ENCODE data around the gene SRF.

Gene SRF

DNA sequence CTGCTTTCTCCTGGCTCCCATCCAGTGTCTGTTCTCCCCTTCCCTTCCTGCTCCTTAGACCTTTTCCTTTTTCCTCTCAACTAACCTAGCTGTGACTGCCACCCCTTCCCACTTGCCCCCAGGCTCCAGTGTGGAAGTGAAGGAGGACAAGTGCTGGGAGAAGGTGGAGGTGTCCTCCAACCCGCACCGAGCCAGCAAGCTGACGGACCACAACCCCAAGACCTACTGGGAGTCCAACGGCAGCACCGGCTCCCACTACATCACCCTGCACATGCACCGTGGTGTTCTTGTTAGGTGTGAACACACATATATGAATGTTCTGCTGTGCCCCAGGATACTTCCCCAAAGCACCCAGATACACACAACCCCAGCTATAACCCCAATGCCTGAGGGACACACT lies 29.5 kb downstream of the SRF start:
- Histone ChIP-seq H3K27ac (ENCODE audit: low read depth, low read length) (no peak overlapping the region), H3K27me3 (ENCODE audit: control insufficient read depth, insufficient read depth, low read length) (no peaks in the 10 kb centered on the region), H3K4me3 (ENCODE audit: low read depth, low read length) (no peak overlapping the region), H3K9me3 (ENCODE audit: control insufficient read depth, insufficient read depth, low read depth, low read length) (no peaks in the 10 kb centered on the region), H3K36me3 (ENCODE audit: control insufficient read depth, insufficient read depth, low read length) (0 out of 2 replicates have a peak, but pooled peaks cover 13% of the 10 kb centered on the region), H3K9ac (ENCODE audit: low read length) (no peak overlapping the region), H3K4me1 (ENCODE audit: control insufficient read depth, insufficient read depth, low read length) (no peaks in the 10 kb centered on the region)

DNA sequence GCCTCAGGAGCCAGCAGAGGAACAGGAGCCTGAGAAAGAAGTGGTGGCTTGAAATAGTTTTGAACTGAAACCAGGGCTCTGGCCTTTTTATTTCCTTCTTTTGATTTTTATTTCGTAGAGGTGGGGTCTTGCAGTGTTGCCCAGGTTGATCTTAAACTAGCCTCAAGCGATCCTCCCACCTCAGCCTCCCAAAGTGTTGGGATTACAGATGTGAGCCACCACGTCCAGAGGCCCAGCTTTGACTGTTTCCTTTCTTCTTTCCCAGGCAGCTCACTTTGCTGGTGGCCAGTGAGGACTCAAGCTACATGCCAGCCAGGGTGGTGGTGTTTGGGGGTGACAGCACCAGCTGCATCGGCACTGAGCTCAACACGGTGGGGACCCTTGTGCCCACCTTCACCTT lies 31.4 kb downstream of the SRF start:
- Histone ChIP-seq H3K27me3 (ENCODE audit: control insufficient read depth, insufficient read depth, low read length) (no peaks in the 10 kb centered on the region), H3K9me3 (ENCODE audit: control insufficient read depth, insufficient read depth, low read depth, low read length) (no peaks in the 10 kb centered on the region), H3K36me3 (ENCODE audit: control insufficient read depth, insufficient read depth, low read length) (0 out of 2 replicates have a peak, but pooled peaks cover 5% of the 10 kb centered on the region), H3K4me3 (ENCODE audit: low read depth, low read length) (no peak overlapping the region), H3K4me1 (ENCODE audit: control insufficient read depth, insufficient read depth, low read length) (no peaks in the 10 kb centered on the region), H3K27ac (ENCODE audit: low read depth, low read length) (no peak overlapping the region), H3K9ac (ENCODE audit: low read length) (no peak overlapping the region)

DNA sequence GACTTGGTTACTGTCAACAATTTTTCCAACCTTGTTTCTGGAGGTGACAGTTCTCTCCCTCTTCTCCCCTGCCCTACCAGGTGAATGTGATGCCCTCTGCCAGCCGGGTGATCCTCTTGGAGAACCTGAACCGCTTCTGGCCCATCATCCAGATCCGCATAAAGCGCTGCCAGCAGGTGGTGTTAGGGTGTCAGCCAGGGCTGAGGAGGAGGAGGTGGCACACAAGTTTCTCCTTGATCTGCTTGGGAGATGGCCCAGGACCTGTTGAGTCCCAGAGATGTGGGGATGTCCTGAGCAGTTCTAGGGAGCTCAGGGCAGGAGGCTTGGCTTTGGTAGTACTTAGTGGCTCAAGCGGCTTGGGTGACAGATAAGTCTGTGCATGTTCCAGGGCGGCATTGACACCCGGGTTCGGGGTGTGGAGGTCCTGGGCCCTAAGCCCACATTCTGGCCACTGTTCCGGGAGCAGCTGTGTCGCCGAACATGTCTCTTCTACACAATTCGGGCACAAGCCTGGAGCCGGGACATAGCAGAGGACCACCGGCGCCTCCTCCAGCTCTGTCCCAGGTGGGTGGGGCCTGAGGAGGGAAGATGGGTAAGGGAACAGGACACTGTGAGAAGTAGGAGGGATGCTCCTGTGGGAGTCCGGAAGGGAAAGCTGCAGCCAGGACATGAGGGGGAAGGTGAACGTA lies 32.1 kb downstream of the SRF start:
- Histone ChIP-seq H3K9ac (ENCODE audit: low read length) (no peak overlapping the region), H3K4me1 (ENCODE audit: control insufficient read depth, insufficient read depth, low read length) (no peaks in the 10 kb centered on the region), H3K27me3 (ENCODE audit: control insufficient read depth, insufficient read depth, low read length) (no peaks in the 10 kb centered on the region), H3K36me3 (ENCODE audit: control insufficient read depth, insufficient read depth, low read length) (0 out of 2 replicates have a peak, but pooled peaks cover 5% of the 10 kb centered on the region), H3K4me3 (ENCODE audit: low read depth, low read length) (no peak overlapping the region), H3K27ac (ENCODE audit: low read depth, low read length) (no peak overlapping the region), H3K9me3 (ENCODE audit: control insufficient read depth, insufficient read depth, low read depth, low read length) (no peaks in the 10 kb centered on the region)

DNA sequence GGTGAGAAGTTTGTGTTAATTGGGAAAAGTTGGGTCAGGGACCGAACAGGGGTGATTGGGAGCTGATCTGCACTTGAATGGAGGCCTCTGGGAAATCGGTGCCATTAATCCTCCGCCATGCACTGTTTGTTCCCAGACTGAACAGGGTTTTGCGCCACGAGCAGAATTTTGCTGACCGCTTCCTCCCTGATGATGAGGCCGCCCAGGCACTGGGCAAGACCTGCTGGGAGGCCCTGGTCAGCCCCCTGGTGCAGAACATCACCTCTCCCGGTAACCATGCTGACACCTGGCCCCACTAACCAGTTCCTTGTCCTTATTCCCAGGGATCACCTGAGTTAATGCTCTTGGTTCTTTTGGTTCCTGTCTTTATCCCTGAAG lies 32.6 kb downstream of the SRF start:
- H3K36me3 ChIP-seq (ENCODE audit: control insufficient read depth, insufficient read depth, low read length), result 0 out of 2 replicates have a peak, but pooled peaks cover 5% of the 10 kb centered on the region
- H3K9ac ChIP-seq (ENCODE audit: low read length), result no peak overlapping the region

DNA sequence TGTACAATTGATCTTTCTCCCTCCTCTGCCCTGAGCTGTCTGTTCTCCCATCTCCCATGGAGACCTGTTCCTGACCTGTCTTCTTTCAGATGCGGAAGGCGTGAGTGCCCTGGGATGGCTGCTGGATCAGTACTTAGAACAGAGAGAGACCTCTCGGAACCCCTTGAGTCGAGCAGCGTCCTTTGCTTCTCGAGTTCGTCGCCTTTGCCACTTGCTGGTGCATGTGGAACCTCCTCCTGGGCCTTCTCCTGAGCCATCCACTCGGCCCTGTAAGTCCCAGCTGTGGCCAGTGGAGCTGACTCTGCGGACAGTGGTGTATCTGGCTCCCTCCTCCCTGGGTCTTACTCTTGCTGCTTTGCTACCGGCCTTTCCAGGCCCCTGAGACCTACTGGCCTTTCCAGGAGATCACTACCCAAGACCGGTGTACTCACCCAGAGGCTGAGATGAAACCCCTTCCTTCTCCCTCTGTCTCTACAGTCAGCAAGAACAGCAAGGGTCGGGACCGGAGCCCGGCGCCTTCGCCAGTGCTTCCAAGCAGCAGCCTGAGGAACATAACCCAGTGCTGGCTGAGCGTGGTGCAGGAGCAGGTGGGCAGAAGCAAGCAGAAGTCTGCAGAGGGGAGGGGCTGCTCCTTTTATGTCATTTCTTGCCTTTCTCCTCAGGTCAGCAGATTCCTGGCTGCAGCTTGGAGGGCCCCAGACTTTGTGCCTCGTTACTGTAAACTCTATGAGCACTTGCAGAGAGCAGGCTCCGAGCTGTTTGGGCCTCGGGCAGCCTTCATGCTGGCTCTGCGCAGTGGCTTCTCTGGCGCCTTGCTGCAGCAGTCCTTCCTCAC lies 33.4 kb downstream of the SRF start:
- Histone ChIP-seq H3K27me3 (ENCODE audit: control insufficient read depth, insufficient read depth, low read length) (no peaks in the 10 kb centered on the region), H3K36me3 (ENCODE audit: control insufficient read depth, insufficient read depth, low read length) (0 out of 2 replicates have a peak, but pooled peaks cover 5% of the 10 kb centered on the region), H3K4me1 (ENCODE audit: control insufficient read depth, insufficient read depth, low read length) (no peaks in the 10 kb centered on the region), H3K27ac (ENCODE audit: low read depth, low read length) (no peak overlapping the region), H3K4me3 (ENCODE audit: low read depth, low read length) (no peak overlapping the region), H3K9me3 (ENCODE audit: control insufficient read depth, insufficient read depth, low read depth, low read length) (no peaks in the 10 kb centered on the region), H3K9ac (ENCODE audit: low read length) (no peak overlapping the region)

More for the DNA sequence above, 32.6 kb downstream of the SRF start:
- no peaks in the 10 kb centered on the region for H3K4me1 ChIP-seq (ENCODE audit: control insufficient read depth, insufficient read depth, low read length)
- H3K9me3 ChIP-seq (ENCODE audit: control insufficient read depth, insufficient read depth, low read depth, low read length), result no peaks in the 10 kb centered on the region
- no peak overlapping the region for H3K4me3 ChIP-seq (ENCODE audit: low read depth, low read length)
- H3K27ac ChIP-seq (ENCODE audit: low read depth, low read length), result no peak overlapping the region
- H3K27me3 ChIP-seq (ENCODE audit: control insufficient read depth, insufficient read depth, low read length), result no peaks in the 10 kb centered on the region

DNA sequence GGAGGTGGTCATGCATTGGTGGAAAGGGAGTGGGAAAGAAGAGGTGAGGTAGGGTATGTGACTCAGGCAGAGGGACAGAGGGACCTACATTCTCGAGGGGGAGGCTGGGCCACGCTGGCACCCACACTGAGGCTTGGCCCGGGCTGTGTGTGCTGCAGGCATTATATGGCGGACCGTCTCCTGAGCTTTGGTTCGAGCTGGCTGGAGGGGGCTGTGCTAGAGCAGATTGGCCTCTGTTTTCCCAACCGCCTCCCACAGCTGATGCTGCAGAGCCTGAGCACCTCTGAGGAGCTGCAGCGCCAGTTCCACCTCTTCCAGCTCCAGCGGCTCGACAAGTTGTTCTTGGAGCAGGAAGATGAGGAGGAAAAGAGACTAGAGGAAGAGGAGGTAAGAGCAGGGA lies 34.8 kb downstream of the SRF start:
- no peaks in the 10 kb centered on the region for H3K4me1 ChIP-seq (ENCODE audit: control insufficient read depth, insufficient read depth, low read length)
- no peaks in the 10 kb centered on the region for H3K9me3 ChIP-seq (ENCODE audit: control insufficient read depth, insufficient read depth, low read depth, low read length)
- no peaks in the 10 kb centered on the region for H3K27me3 ChIP-seq (ENCODE audit: control insufficient read depth, insufficient read depth, low read length)
- 0 out of 2 replicates have a peak, but pooled peaks cover 2% of the 10 kb centered on the region for H3K36me3 ChIP-seq (ENCODE audit: control insufficient read depth, insufficient read depth, low read length)
- no peak overlapping the region for H3K4me3 ChIP-seq (ENCODE audit: low read depth, low read length)
- no peak overlapping the region for H3K27ac ChIP-seq (ENCODE audit: low read depth, low read length)
- H3K9ac ChIP-seq (ENCODE audit: low read length), result no peak overlapping the region

DNA sequence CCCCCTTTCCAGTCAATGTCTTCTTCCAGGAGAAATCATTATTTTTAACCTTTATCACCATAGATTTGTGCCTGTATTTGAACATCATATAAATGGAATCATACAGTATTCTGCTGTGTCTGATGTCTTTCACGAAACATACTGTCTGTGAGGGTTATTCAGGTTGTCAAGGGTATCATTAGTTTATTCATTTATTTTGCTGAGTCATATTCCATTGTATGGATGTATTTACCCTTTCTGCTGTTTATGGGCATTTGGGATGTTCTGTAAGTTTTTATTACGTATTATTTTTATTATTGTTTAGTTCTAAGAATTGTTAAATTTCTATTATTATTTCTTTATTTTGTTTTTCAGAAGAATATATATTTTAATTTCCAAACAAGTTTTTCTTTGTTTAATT lies 36.2 kb downstream of the SRF start:
- Histone ChIP-seq H3K36me3 (ENCODE audit: control insufficient read depth, insufficient read depth, low read length) (no peaks in the 10 kb centered on the region), H3K9ac (ENCODE audit: low read length) (no peak overlapping the region), H3K9me3 (ENCODE audit: control insufficient read depth, insufficient read depth, low read depth, low read length) (no peaks in the 10 kb centered on the region), H3K4me1 (ENCODE audit: control insufficient read depth, insufficient read depth, low read length) (no peaks in the 10 kb centered on the region), H3K27me3 (ENCODE audit: control insufficient read depth, insufficient read depth, low read length) (no peaks in the 10 kb centered on the region), H3K27ac (ENCODE audit: low read depth, low read length) (no peak overlapping the region), H3K4me3 (ENCODE audit: low read depth, low read length) (no peak overlapping the region)

DNA sequence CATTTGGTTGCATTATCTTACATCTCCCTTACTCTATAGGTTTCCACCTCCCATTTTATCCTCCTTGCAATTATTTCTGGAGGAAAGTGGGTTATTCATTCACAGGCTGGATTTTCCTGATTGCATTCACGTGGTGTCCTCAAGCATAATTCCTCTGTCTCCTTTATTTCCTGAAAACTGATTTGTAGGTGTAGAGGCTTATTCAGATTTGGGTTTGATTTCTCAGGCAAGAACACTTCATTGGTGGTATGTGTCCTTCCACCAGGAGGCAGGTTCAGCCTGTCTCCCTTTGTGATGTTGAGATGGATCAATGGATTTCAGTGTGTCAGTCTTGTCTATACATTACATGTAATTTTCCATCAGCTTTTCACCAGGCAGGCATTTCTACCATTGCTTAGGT lies 40.9 kb downstream of the SRF start:
- no peaks in the 10 kb centered on the region for H3K27me3 ChIP-seq (ENCODE audit: control insufficient read depth, insufficient read depth, low read length)
- H3K9me3 ChIP-seq (ENCODE audit: control insufficient read depth, insufficient read depth, low read depth, low read length), result no peaks in the 10 kb centered on the region
- no peaks in the 10 kb centered on the region for H3K4me1 ChIP-seq (ENCODE audit: control insufficient read depth, insufficient read depth, low read length)
- H3K9ac ChIP-seq (ENCODE audit: low read length), result no peak overlapping the region
- H3K4me3 ChIP-seq (ENCODE audit: low read depth, low read length), result no peak overlapping the region
- H3K27ac ChIP-seq (ENCODE audit: low read depth, low read length), result no peak overlapping the region
- no peaks in the 10 kb centered on the region for H3K36me3 ChIP-seq (ENCODE audit: control insufficient read depth, insufficient read depth, low read length)

DNA sequence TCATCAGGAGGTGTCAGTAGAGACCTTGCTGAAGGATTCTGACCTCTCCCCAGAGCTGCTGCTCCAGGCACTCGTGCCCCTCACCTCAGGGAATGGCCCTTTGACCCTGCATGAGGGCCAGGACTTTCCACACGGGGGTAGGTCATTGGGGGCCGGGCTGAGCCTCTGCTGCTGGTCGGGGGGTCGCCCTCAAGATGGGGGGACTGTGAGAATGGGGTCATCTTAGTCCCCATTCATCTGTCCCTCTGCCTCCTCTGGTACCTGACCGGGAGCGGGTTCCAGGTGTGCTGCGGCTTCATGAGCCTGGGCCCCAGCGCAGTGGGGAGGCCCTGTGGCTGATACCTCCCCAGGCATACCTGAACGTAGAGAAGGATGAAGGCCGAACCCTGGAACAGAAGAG lies 42.4 kb downstream of the SRF start:
- no peaks in the 10 kb centered on the region for H3K9me3 ChIP-seq (ENCODE audit: control insufficient read depth, insufficient read depth, low read depth, low read length)
- no peaks in the 10 kb centered on the region for H3K4me1 ChIP-seq (ENCODE audit: control insufficient read depth, insufficient read depth, low read length)
- no peak overlapping the region for H3K9ac ChIP-seq (ENCODE audit: low read length)
- H3K27me3 ChIP-seq (ENCODE audit: control insufficient read depth, insufficient read depth, low read length), result no peaks in the 10 kb centered on the region
- no peaks in the 10 kb centered on the region for H3K36me3 ChIP-seq (ENCODE audit: control insufficient read depth, insufficient read depth, low read length)
- H3K27ac ChIP-seq (ENCODE audit: low read depth, low read length), result no peak overlapping the region
- H3K4me3 ChIP-seq (ENCODE audit: low read depth, low read length), result no peak overlapping the region

DNA sequence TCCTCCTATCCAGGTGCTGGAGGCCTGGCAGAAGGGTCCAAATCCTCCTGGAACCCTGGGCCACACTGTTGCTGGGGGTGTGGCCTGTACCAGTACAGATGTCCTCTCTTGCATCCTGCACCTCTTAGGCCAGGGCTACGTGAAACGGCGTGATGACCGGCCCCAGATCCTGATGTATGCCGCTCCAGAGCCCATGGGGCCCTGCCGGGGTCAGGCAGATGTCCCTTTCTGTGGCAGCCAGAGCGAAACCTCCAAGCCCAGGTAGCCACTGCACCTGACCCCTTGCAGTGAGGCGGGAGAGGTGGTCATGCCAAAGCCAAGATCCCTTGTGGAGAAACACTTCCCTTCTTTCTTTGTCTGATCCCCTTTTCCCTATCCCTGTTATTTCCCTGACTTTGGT lies 44.0 kb downstream of the SRF start:
- no peak overlapping the region for H3K4me3 ChIP-seq (ENCODE audit: low read depth, low read length)
- H3K27ac ChIP-seq (ENCODE audit: low read depth, low read length), result no peak overlapping the region
- H3K9ac ChIP-seq (ENCODE audit: low read length), result no peak overlapping the region
- no peaks in the 10 kb centered on the region for H3K27me3 ChIP-seq (ENCODE audit: control insufficient read depth, insufficient read depth, low read length)
- H3K9me3 ChIP-seq (ENCODE audit: control insufficient read depth, insufficient read depth, low read depth, low read length), result no peaks in the 10 kb centered on the region
- H3K4me1 ChIP-seq (ENCODE audit: control insufficient read depth, insufficient read depth, low read length), result no peaks in the 10 kb centered on the region
- no peaks in the 10 kb centered on the region for H3K36me3 ChIP-seq (ENCODE audit: control insufficient read depth, insufficient read depth, low read length)

DNA sequence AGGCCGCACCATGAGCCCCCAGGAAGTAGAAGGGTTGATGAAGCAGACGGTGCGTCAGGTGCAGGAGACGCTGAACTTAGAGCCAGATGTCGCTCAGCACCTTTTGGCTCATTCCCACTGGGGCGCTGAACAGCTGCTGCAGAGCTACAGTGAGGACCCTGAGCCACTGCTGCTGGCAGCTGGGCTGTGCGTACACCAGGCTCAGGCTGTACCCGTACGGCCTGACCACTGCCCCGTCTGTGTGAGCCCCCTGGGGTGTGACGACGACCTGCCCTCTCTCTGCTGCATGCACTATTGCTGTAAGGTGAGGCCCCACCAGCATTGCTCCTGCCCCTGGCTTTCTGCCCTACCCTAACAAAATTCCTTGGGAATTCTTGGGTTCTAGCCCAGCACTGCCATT lies 45.1 kb downstream of the SRF start:
- H3K9me3 ChIP-seq (ENCODE audit: control insufficient read depth, insufficient read depth, low read depth, low read length), result no peaks in the 10 kb centered on the region
- peaks cover 8% of the 10 kb centered on the region for H3K36me3 ChIP-seq (ENCODE audit: control insufficient read depth, insufficient read depth, low read length)
- H3K9ac ChIP-seq (ENCODE audit: low read length), result no peak overlapping the region
- H3K4me3 ChIP-seq (ENCODE audit: low read depth, low read length), result no peak overlapping the region
- no peaks in the 10 kb centered on the region for H3K4me1 ChIP-seq (ENCODE audit: control insufficient read depth, insufficient read depth, low read length)
- H3K27ac ChIP-seq (ENCODE audit: low read depth, low read length), result no peak overlapping the region
- H3K27me3 ChIP-seq (ENCODE audit: control insufficient read depth, insufficient read depth, low read length), result no peaks in the 10 kb centered on the region
